ENCODE measurements around the gene HOXD3. TPM values are rescaled to one million over a fixed set of nuclear protein-coding genes. Genes with fewer than 3 reads are reported as not detected.

HOXD3 gene
- total RNA-seq, 4 donors from 2014 or later, result 0.86 to 2.1 (median 1.4) TPM

GRCh38 chr2:176125772-176126054 is 31.4 kb upstream of the HOXD3 start:
- H3K27me3 ChIP-seq, result peaks cover 10 to 100% (median 82%) of the 10 kb centered on the region in 4 donors

GRCh38 chr2:176126929-176127773 is 30.0 kb upstream of the HOXD3 start:
- 3% methylated on average over 13 of the region's 13 CpGs for WGBS
- TF ChIP-seq POLR2A (IDR thresholded peaks at IDR 0.05; ENCODE audit: low read depth) (no peak), EP300 (IDR thresholded peaks at IDR 0.05) (no peak), POLR2AphosphoS5 (IDR thresholded peaks at IDR 0.05) (peak in 1 of 2 donors; percentile 6), CTCF (IDR thresholded peaks at IDR 0.05) (peak; percentile 84 to 90 (median 89))
- Histone ChIP-seq H3K36me3 (no peaks in the 10 kb centered on the region), H3K4me3 (no peak overlapping the region), H3K27ac (replicated peaks in 1 of 4) (no peak overlapping the region), H3K9me3 (no peaks in the 10 kb centered on the region), H3K4me1 (peaks cover 27 to 61% (median 42%) of the 10 kb centered on the region in 4 donors), H3K27me3 (peaks cover 10 to 100% (median 83%) of the 10 kb centered on the region in 4 donors)
- DNase-seq (ENCODE audit: extremely low spot score), result no peak
- intact Hi-C loops (cut with DNase I), result loop anchor here (2.0 to 5.0 kb wide), 5 partner anchors 330 to 1020 kb away; no protein-coding TSS in a partner anchor

More at GRCh38 chr2:176125772-176126054, 31.4 kb upstream of the HOXD3 start:
- no peak overlapping the region for H3K27ac ChIP-seq (replicated peaks in 1 of 4)
- peaks cover 30 to 65% (median 48%) of the 10 kb centered on the region in 4 donors for H3K4me1 ChIP-seq
- no peak overlapping the region for H3K4me3 ChIP-seq
- 36% methylated on average over 6 of the region's 6 CpGs for WGBS
- intact Hi-C loops (cut with DNase I), result loop anchor here (2.0 to 5.0 kb wide), 5 partner anchors 332 to 1021 kb away; no protein-coding TSS in a partner anchor
- no peak for DNase-seq (ENCODE audit: extremely low spot score)
- no peaks in the 10 kb centered on the region for H3K36me3 ChIP-seq
- H3K9me3 ChIP-seq, result no peaks in the 10 kb centered on the region
- no peak for TF ChIP-seq POLR2A (IDR thresholded peaks at IDR 0.05; ENCODE audit: low read depth)
- no peak for TF ChIP-seq POLR2AphosphoS5 (IDR thresholded peaks at IDR 0.05)
- no peak for TF ChIP-seq EP300 (IDR thresholded peaks at IDR 0.05)
- TF ChIP-seq CTCF (IDR thresholded peaks at IDR 0.05), result no peak

- 31% methylated on average over 4 of the region's 4 CpGs for WGBS
- Histone ChIP-seq H3K27ac (replicated peaks in 1 of 4) (no peak overlapping the region), H3K4me1 (peaks cover 22 to 61% (median 38%) of the 10 kb centered on the region in 4 donors), H3K36me3 (no peaks in the 10 kb centered on the region), H3K4me3 (no peak overlapping the region), H3K9me3 (no peaks in the 10 kb centered on the region), H3K27me3 (peaks cover 6 to 100% (median 83%) of the 10 kb centered on the region in 4 donors)
- TF ChIP-seq CTCF (IDR thresholded peaks at IDR 0.05), result no peak
- TF ChIP-seq POLR2A (IDR thresholded peaks at IDR 0.05; ENCODE audit: low read depth), result no peak
- TF ChIP-seq EP300 (IDR thresholded peaks at IDR 0.05), result no peak
- no peak for TF ChIP-seq POLR2AphosphoS5 (IDR thresholded peaks at IDR 0.05)
- intact Hi-C loops (cut with DNase I), result loop anchor here (1.0 to 5.0 kb wide), 6 partner anchors 330 to 1019 kb away; no protein-coding TSS in a partner anchor
- DNase-seq (ENCODE audit: extremely low spot score), result no peak
These were observed 29.4 kb upstream of the HOXD3 start for GRCh38 chr2:176127774-176128072.

- intact Hi-C loops (cut with DNase I), result loop anchor here (1.0 to 5.0 kb wide), 5 partner anchors 329 to 689 kb away; no protein-coding TSS in a partner anchor
- Histone ChIP-seq H3K36me3 (no peaks in the 10 kb centered on the region), H3K9me3 (no peaks in the 10 kb centered on the region), H3K27me3 (peaks cover 0 to 100% (median 82%) of the 10 kb centered on the region in 4 donors), H3K4me3 (peak overlapping the region; percentile 52 to 61 (median 53)), H3K27ac (replicated peaks in 1 of 4) (peak overlapping the region; percentile 56 to 78 (median 71)), H3K4me1 (peaks cover 15 to 56% (median 32%) of the 10 kb centered on the region in 4 donors)
- TF ChIP-seq CTCF (IDR thresholded peaks at IDR 0.05) (no peak), EP300 (IDR thresholded peaks at IDR 0.05) (no peak), POLR2A (IDR thresholded peaks at IDR 0.05; ENCODE audit: low read depth) (no peak), POLR2AphosphoS5 (IDR thresholded peaks at IDR 0.05) (no peak)
- WGBS, result 34% methylated on average over 37 of the region's 49 CpGs
- no peak for DNase-seq (ENCODE audit: extremely low spot score)
These were observed 28.7 kb upstream of the HOXD3 start for GRCh38 chr2:176128172-176128981.
